ENCODE results near the gene LPP.

Gene LPP

DNA sequence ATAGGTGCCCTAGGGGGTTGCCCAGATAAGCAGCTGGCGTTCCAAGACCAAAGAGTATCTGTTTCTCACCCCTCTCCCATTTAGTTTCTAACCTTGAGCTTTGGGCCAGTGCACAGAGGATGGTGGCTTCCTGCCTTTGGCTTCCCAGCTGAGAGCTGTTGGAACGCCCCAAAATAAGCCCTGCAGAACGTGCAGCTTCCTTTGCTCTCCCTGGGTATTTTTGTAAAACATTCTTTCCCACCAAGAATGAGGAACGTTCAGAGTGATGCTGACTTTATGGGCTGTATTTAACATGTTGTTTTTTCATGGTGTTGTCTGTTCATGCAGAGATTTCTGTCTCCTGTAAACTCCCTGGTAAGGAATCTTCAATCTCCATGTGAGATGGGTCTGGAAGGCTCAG, 63.8 kb downstream of the LPP start:
- H3K4me3 ChIP-seq (replicated peaks; ENCODE audit: insufficient read depth, low read length), result no peak overlapping the region
- no peak for DNase-seq (ENCODE audit: low read depth in 1 of 2, low spot score in 1 of 2)
- no peaks in the 10 kb centered on the region for H3K27me3 ChIP-seq (ENCODE audit: insufficient read depth, poor library complexity, severe bottlenecking)
- no peak overlapping the region for H3K27ac ChIP-seq (replicated peaks)
- TF ChIP-seq GABPA (IDR thresholded peaks at IDR 0.05; ENCODE audit: low read depth) (no peak), POLR2AphosphoS5 (IDR thresholded peaks at IDR 0.05; ENCODE audit: low read depth) (no peak), SPI1 (IDR thresholded peaks at IDR 0.05; ENCODE audit: borderline replicate concordance, low read depth) (no peak)
- TF ChIP-seq, protein P1, sequence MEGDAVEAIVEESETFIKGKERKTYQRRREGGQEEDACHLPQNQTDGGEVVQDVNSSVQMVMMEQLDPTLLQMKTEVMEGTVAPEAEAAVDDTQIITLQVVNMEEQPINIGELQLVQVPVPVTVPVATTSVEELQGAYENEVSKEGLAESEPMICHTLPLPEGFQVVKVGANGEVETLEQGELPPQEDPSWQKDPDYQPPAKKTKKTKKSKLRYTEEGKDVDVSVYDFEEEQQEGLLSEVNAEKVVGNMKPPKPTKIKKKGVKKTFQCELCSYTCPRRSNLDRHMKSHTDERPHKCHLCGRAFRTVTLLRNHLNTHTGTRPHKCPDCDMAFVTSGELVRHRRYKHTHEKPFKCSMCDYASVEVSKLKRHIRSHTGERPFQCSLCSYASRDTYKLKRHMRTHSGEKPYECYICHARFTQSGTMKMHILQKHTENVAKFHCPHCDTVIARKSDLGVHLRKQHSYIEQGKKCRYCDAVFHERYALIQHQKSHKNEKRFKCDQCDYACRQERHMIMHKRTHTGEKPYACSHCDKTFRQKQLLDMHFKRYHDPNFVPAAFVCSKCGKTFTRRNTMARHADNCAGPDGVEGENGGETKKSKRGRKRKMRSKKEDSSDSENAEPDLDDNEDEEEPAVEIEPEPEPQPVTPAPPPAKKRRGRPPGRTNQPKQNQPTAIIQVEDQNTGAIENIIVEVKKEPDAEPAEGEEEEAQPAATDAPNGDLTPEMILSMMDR (IDR thresholded peaks at IDR 0.05; ENCODE audit: insufficient read depth, low read length), result no peak
- TF ChIP-seq, protein P2, sequence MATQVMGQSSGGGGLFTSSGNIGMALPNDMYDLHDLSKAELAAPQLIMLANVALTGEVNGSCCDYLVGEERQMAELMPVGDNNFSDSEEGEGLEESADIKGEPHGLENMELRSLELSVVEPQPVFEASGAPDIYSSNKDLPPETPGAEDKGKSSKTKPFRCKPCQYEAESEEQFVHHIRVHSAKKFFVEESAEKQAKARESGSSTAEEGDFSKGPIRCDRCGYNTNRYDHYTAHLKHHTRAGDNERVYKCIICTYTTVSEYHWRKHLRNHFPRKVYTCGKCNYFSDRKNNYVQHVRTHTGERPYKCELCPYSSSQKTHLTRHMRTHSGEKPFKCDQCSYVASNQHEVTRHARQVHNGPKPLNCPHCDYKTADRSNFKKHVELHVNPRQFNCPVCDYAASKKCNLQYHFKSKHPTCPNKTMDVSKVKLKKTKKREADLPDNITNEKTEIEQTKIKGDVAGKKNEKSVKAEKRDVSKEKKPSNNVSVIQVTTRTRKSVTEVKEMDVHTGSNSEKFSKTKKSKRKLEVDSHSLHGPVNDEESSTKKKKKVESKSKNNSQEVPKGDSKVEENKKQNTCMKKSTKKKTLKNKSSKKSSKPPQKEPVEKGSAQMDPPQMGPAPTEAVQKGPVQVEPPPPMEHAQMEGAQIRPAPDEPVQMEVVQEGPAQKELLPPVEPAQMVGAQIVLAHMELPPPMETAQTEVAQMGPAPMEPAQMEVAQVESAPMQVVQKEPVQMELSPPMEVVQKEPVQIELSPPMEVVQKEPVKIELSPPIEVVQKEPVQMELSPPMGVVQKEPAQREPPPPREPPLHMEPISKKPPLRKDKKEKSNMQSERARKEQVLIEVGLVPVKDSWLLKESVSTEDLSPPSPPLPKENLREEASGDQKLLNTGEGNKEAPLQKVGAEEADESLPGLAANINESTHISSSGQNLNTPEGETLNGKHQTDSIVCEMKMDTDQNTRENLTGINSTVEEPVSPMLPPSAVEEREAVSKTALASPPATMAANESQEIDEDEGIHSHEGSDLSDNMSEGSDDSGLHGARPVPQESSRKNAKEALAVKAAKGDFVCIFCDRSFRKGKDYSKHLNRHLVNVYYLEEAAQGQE (IDR thresholded peaks at IDR 0.05; ENCODE audit: insufficient replicate concordance, low read depth), result no peak

DNA sequence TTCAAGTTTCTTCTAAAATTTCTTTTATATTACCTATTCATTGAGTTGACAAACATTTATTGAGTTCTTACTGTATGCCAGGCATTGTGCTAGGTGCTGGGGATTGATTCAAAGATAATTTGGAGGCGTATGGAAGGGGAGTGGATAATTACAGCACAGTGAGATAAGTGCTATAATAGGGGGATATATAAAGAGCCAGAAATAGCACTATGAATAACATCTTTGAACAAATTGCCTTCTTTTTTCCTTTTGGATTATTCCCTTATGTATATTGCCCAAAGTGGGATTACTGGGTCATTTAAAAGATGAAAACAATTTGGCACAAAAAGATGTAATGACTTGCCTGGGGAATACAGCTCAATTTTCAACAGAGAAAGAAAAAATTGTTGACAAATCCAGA, 64.6 kb downstream of the LPP start:
- no peaks in the 10 kb centered on the region for H3K27me3 ChIP-seq (ENCODE audit: insufficient read depth, poor library complexity, severe bottlenecking)
- TF ChIP-seq POLR2AphosphoS5 (IDR thresholded peaks at IDR 0.05; ENCODE audit: low read depth) (no peak), SPI1 (IDR thresholded peaks at IDR 0.05; ENCODE audit: borderline replicate concordance, low read depth) (no peak), GABPA (IDR thresholded peaks at IDR 0.05; ENCODE audit: low read depth) (no peak)
- TF ChIP-seq, protein P2 (IDR thresholded peaks at IDR 0.05; ENCODE audit: insufficient replicate concordance, low read depth), result no peak
- TF ChIP-seq, protein P1 (IDR thresholded peaks at IDR 0.05; ENCODE audit: insufficient read depth, low read length), result no peak
- H3K4me3 ChIP-seq (replicated peaks; ENCODE audit: insufficient read depth, low read length), result no peak overlapping the region
- H3K27ac ChIP-seq (replicated peaks), result no peak overlapping the region
- DNase-seq (ENCODE audit: low read depth in 1 of 2, low spot score in 1 of 2), result no peak

DNA sequence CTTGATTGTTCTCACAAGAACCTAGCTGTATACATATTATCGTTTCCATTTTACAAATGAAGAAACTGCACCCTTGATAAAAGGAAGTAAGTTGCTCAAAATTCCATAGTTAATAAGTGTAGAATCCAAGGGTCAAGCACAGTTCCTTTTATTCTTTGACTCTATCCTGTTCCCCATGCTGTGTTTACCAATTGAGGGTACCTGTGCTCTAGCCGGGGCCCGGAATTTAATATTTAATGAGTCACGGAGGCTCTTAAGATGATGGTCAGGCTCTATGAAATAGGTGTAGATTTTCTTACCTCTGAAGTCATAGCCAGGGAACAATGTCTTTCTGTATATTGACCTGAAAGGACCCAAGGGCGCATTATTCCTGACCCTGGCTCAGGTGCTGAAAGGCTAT, 65.2 kb downstream of the LPP start:
- H3K27ac ChIP-seq (replicated peaks), result no peak overlapping the region
- no peaks in the 10 kb centered on the region for H3K27me3 ChIP-seq (ENCODE audit: insufficient read depth, poor library complexity, severe bottlenecking)
- DNase-seq (ENCODE audit: low read depth in 1 of 2, low spot score in 1 of 2), result no peak
- H3K4me3 ChIP-seq (replicated peaks; ENCODE audit: insufficient read depth, low read length), result no peak overlapping the region
- no peak for TF ChIP-seq SPI1 (IDR thresholded peaks at IDR 0.05; ENCODE audit: borderline replicate concordance, low read depth)

DNA sequence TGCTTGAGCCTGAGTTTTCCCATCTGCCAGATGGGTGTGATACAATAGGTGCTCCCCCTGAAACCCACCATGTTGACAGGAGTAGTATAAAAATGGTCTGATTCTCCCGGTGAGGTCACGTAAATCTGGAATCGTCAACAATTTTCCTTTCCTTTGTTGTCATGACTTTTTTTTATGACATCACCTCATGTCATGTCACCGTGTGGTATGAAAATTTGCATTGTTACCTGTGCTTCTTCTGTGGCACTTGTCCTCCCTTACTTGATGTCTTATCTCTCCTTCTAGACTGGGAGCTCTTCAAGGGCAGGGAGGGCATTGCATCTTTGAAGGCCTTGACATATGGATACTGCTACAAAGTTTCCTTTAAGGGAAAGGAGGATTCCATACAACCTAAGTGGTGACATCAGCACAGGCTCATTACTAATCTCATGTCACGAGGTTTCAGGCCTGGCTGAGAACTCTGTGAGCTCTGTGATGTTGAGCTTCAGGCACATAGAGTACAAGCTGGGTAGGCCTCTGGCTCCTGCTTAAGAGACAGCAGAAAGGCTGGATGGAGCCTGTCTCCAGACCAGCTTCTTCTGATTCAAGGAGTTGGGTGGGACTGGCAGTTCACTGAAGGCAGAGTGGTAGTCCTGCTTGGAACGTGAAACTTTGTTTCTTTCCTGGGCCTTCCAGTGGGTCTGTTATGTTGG, 66.3 kb downstream of the LPP start:
- TF ChIP-seq, protein P1 (IDR thresholded peaks at IDR 0.05; ENCODE audit: insufficient read depth, low read length), result no peak
- TF ChIP-seq POLR2AphosphoS5 (IDR thresholded peaks at IDR 0.05; ENCODE audit: low read depth) (no peak), GABPA (IDR thresholded peaks at IDR 0.05; ENCODE audit: low read depth) (no peak), SPI1 (IDR thresholded peaks at IDR 0.05; ENCODE audit: borderline replicate concordance, low read depth) (no peak)
- TF ChIP-seq, protein P2 (IDR thresholded peaks at IDR 0.05; ENCODE audit: insufficient replicate concordance, low read depth), result no peak
- no peaks in the 10 kb centered on the region for H3K27me3 ChIP-seq (ENCODE audit: insufficient read depth, poor library complexity, severe bottlenecking)
- no peak for DNase-seq (ENCODE audit: low read depth in 1 of 2, low spot score in 1 of 2)
- no peak overlapping the region for H3K27ac ChIP-seq (replicated peaks)
- no peak overlapping the region for H3K4me3 ChIP-seq (replicated peaks; ENCODE audit: insufficient read depth, low read length)
